NT2/D1 (cell line): ENCODE measurements around the gene MAST1.

ENCODE experiments used
- DNase-seq: peaks from one replicate; pipeline ENCODE4 v3.0.0-alpha.2; 2011; ENCODE audit warnings: low read depth, low spot score
- H3K27me3 ChIP-seq: 2 replicates; pipeline ENCODE4 v1.6.0; 2011; ENCODE audit warnings: mild to moderate bottlenecking; ENCODE audit not compliant: insufficient read length, insufficient read depth
- H3K36me3 ChIP-seq: 2 replicates; pipeline ENCODE4 v1.6.1; 2011; ENCODE audit warnings: mild to moderate bottlenecking, low read length, mixed read lengths; ENCODE audit not compliant: insufficient read depth, insufficient read length
- H3K4me1 ChIP-seq: 2 replicates; pipeline ENCODE4 v1.5.1; 2011; ENCODE audit not compliant: insufficient read depth, insufficient read length
- H3K4me3 ChIP-seq: 2 replicates; pipeline ENCODE4 v1.5.1; 2011; ENCODE audit warnings: low read depth; ENCODE audit not compliant: insufficient read length
- H3K9ac ChIP-seq: 2 replicates; pipeline ENCODE4 v1.6.0; 2011; ENCODE audit warnings: low read depth; ENCODE audit not compliant: insufficient read length
- H3K9me3 ChIP-seq: 2 replicates; pipeline ENCODE4 v1.5.1; 2011; ENCODE audit warnings: mild to moderate bottlenecking, low read length; ENCODE audit not compliant: insufficient read depth
- SUZ12 ChIP-seq: IDR thresholded peaks from 2 replicates; pipeline ENCODE4 v1.6.1; 2011; ENCODE audit not compliant: insufficient read length, insufficient read depth; ENCODE audit errors: extremely low read depth
- YY1 ChIP-seq: IDR thresholded peaks from 2 replicates; pipeline ENCODE4 v1.6.1; 2011; ENCODE audit not compliant: insufficient read length, insufficient read depth
- ZNF274 ChIP-seq: IDR thresholded peaks from 2 replicates; pipeline ENCODE4 v1.6.1; 2011; ENCODE audit warnings: mild to moderate bottlenecking, low read depth, low read length

MAST1 gene

GRCh38 chr19:12828494-12828893 lies 9.8 kb upstream of the MAST1 start:
- TF ChIP-seq SUZ12 (no peak), ZNF274 (no peak), YY1 (no peak)

DNA sequence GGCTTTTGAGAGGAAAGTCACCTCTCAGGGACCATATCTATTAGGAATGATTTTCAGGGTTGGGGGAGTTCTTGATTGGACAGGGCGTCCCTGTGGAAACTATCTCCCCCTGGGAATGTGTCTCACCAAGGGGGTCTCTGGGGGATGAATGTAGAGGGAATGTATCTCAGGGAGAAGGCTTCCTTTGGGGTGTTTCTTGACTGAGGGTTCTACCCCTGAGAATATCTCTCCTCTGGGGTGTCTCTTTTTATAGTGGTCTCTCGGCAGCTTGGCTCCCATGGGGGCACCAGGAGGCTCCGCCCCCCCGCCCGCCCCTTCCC lies 4.9 kb upstream of the MAST1 start:
- TF ChIP-seq YY1: no peak
- no peak for TF ChIP-seq ZNF274
- TF ChIP-seq SUZ12: no peak
- H3K9ac ChIP-seq: no peak overlapping the region
- no peaks in the 10 kb centered on the region for H3K9me3 ChIP-seq
- peaks cover 5% of the 10 kb centered on the region for H3K4me1 ChIP-seq
- peaks cover 21% of the 10 kb centered on the region for H3K27me3 ChIP-seq
- DNase-seq: no peak
- H3K4me3 ChIP-seq: peak overlapping the region; percentile 6
- H3K36me3 ChIP-seq: no peaks in the 10 kb centered on the region

More at GRCh38 chr19:12828494-12828893, 9.8 kb upstream of the MAST1 start:
- H3K27me3 ChIP-seq: no peaks in the 10 kb centered on the region
- H3K4me3 ChIP-seq: no peak overlapping the region
- H3K4me1 ChIP-seq: peaks cover 6% of the 10 kb centered on the region
- H3K9ac ChIP-seq: no peak overlapping the region
- no peaks in the 10 kb centered on the region for H3K36me3 ChIP-seq
- no peak for DNase-seq
- H3K9me3 ChIP-seq: no peaks in the 10 kb centered on the region

DNA sequence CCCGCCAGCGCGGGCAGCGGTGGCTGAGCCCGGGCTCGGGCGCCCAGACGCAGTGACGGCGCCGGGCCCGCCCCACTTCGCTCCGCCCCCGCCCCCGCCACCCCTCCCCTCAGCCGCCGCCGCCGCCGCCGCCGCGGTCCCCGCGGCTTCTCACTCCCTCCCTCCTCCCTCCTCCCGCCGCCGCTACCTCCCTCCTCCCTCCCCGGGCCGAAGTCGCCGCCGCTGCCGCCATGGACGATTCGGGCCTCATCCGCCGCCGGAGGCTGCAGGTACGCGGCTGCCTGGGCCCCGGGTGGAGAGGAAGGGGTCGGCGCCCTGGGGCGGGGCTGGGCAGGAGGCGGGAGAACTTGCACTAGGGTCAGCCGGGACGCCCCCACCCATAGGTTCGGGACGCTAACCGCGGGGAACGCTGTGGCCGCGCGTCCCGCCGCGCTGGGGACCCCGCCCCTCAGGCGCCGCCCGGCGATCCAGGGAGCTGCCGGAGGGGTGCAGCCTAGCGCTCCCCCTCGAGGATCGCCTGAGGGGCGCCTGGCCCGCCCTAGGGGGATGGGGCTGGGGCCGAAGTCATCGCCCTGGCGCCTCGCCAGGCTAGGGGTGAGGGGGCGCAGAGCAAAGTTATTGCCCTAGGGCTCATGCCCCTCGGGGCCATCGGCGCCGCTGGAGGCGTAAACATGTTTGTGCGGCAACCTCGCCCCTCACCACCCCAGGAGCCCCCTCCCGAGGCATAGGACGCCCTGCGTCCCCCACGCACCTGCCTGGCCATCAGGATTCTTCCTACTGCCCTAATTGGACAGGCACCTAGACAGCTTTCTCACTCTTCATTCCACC lies 4.4 kb upstream of the MAST1 start:
- peaks cover 26% of the 10 kb centered on the region for H3K27me3 ChIP-seq
- TF ChIP-seq ZNF274: no peak
- no peak for TF ChIP-seq YY1
- no peak for TF ChIP-seq SUZ12
- H3K4me3 ChIP-seq: peak overlapping the region; percentile 61
- peaks cover 6% of the 10 kb centered on the region for H3K4me1 ChIP-seq
- no peaks in the 10 kb centered on the region for H3K9me3 ChIP-seq
- H3K36me3 ChIP-seq: no peaks in the 10 kb centered on the region
- peak overlapping the region; percentile 83 for H3K9ac ChIP-seq
- no peak for DNase-seq

GRCh38 chr19:12834566-12834943 lies 3.8 kb upstream of the MAST1 start, which contains the start of gene RTBDN:
Gene RTBDN (minus strand): TSS chr19:12834579. CDS start chr19:12829979, 4,600 bp downstream.
- no peak for DNase-seq
- TF ChIP-seq ZNF274: no peak
- TF ChIP-seq SUZ12: no peak
- TF ChIP-seq YY1: no peak
- Histone ChIP-seq H3K36me3 (no peaks in the 10 kb centered on the region), H3K4me1 (peaks cover 10% of the 10 kb centered on the region), H3K9me3 (no peaks in the 10 kb centered on the region), H3K27me3 (peaks cover 32% of the 10 kb centered on the region), H3K4me3 (peak within 1 kb of the TSS; percentile 61), H3K9ac (peak within 1 kb of the TSS; percentile 83)

- TF ChIP-seq ZNF274 (no peak), SUZ12 (no peak), YY1 (no peak)
- Histone ChIP-seq H3K9ac (peak overlapping the region; percentile 83), H3K4me1 (peaks cover 12% of the 10 kb centered on the region), H3K4me3 (peak overlapping the region; percentile 61), H3K9me3 (no peaks in the 10 kb centered on the region), H3K27me3 (peaks cover 38% of the 10 kb centered on the region), H3K36me3 (no peaks in the 10 kb centered on the region)
- no peak for DNase-seq
Observed at GRCh38 chr19:12834976-12835757, 3.1 kb upstream of the MAST1 start.

- no peaks in the 10 kb centered on the region for H3K9me3 ChIP-seq
- H3K4me1 ChIP-seq: peaks cover 15% of the 10 kb centered on the region
- H3K36me3 ChIP-seq: no peaks in the 10 kb centered on the region
- no peak overlapping the region for H3K4me3 ChIP-seq
- H3K27me3 ChIP-seq: peaks cover 38% of the 10 kb centered on the region
- TF ChIP-seq ZNF274 (no peak), YY1 (no peak), SUZ12 (no peak)
- DNase-seq: no peak
- peak overlapping the region; percentile 33 for H3K9ac ChIP-seq
Observed at GRCh38 chr19:12836529-12836863, 1.8 kb upstream of the MAST1 start.

GRCh38 chr19:12837225-12837624 lies 1.1 kb upstream of the MAST1 start:
- DNase-seq: no peak
- Histone ChIP-seq H3K36me3 (no peaks in the 10 kb centered on the region), H3K9me3 (no peaks in the 10 kb centered on the region), H3K9ac (no peak overlapping the region), H3K27me3 (peaks cover 38% of the 10 kb centered on the region), H3K4me1 (peaks cover 17% of the 10 kb centered on the region), H3K4me3 (no peak overlapping the region)
- no peak for TF ChIP-seq SUZ12
- no peak for TF ChIP-seq YY1
- no peak for TF ChIP-seq ZNF274
